ENCODE data around the gene GRIN3B.

DNA sequence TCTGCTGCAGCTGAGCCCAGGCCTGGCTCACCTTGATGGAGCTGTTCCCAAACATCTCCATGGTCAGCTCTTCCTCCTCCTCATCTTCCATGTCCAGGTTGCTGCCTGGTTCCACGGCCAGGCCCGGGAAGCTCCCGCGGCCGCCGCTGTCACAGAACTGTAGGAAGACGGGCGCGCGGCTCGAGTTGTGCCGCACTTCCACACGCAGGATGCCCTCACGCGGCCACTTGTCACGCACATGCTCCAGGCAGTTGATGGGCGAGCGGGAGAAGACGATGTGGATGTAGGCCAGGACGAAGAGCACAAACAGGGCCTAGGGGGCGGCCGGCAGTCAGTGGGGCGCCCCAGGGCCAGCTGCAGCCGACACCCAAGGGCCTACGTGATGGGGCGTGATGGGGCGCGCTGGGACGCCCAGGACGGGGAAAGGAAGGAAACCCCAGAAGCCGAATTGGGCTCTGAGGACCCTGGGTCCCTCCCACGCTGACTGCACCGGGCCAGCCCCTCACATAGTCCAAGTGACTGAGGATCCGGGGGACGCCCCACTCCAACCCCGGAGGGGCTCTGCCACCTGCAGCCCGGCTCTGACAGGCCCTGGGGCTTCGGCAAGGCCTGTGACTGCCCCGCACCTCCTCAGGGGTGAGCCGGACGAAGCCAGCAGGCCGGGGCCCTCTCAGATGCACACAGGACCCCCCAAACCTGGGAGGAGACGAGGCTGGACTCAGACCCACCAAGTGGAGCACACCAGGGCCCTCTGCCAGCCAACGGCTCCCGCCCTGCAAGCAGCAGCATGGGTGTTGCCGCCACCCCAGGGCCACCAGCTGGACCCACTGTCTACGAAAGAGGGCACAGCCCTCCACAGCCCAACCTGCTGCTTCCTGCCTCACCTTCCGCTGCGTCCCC lies 14.2 kb downstream of the GRIN3B start:
- no peak for TF ChIP-seq POLR2AphosphoS5 (IDR thresholded peaks at IDR 0.05)
- TF ChIP-seq POLR2A (IDR thresholded peaks at IDR 0.05), result no peak
- TF ChIP-seq, protein P1, sequence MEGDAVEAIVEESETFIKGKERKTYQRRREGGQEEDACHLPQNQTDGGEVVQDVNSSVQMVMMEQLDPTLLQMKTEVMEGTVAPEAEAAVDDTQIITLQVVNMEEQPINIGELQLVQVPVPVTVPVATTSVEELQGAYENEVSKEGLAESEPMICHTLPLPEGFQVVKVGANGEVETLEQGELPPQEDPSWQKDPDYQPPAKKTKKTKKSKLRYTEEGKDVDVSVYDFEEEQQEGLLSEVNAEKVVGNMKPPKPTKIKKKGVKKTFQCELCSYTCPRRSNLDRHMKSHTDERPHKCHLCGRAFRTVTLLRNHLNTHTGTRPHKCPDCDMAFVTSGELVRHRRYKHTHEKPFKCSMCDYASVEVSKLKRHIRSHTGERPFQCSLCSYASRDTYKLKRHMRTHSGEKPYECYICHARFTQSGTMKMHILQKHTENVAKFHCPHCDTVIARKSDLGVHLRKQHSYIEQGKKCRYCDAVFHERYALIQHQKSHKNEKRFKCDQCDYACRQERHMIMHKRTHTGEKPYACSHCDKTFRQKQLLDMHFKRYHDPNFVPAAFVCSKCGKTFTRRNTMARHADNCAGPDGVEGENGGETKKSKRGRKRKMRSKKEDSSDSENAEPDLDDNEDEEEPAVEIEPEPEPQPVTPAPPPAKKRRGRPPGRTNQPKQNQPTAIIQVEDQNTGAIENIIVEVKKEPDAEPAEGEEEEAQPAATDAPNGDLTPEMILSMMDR (IDR thresholded peaks at IDR 0.05), result no peak

Data from breast epithelium (tissue), 3 donors.